ENCODE data around the gene TRIOBP. TPM values are rescaled to one million over a fixed set of nuclear protein-coding genes. Genes with fewer than 3 reads are reported as not detected.

The TRIOBP gene
- total RNA-seq, 1 donor from 2014 or later = 40.6 TPM

- Mint-ChIP-seq H3K36me3 (ENCODE audit: low read depth, unreplicated experiment) (peaks cover 4% of the 10 kb centered on the region), H3K27ac (ENCODE audit: unreplicated experiment) (no peak overlapping the region), H3K4me3 (ENCODE audit: unreplicated experiment) (no peak overlapping the region), H3K27me3 (ENCODE audit: low read depth, unreplicated experiment) (peaks cover 29% of the 10 kb centered on the region), H3K4me1 (ENCODE audit: low read depth, unreplicated experiment) (peaks cover 2% of the 10 kb centered on the region), H3K9me3 (ENCODE audit: unreplicated experiment) (no peaks in the 10 kb centered on the region)
- no peak overlapping the region for H3K27ac ChIP-seq (ENCODE audit: low read depth, low read length)
- H3K9me3 ChIP-seq (ENCODE audit: insufficient read depth, low read depth, low read length) = no peaks in the 10 kb centered on the region
- no peaks in the 10 kb centered on the region for H3K79me2 ChIP-seq (ENCODE audit: insufficient read depth, low read length)
- peak overlapping the region; percentile 75 for H2AFZ ChIP-seq (ENCODE audit: low read depth, low read length)
- peaks cover 18% of the 10 kb centered on the region for H3K4me1 ChIP-seq (ENCODE audit: insufficient read depth, low read length)
- FAIRE-seq (no peak), DNase-seq (ENCODE audit: low read depth) (peak; percentile 45)
- H3K4me2 ChIP-seq (ENCODE audit: low read length) = peak overlapping the region; percentile 85
- H3K36me3 ChIP-seq (ENCODE audit: insufficient read depth, low read length) = no peaks in the 10 kb centered on the region
- no peaks in the 10 kb centered on the region for H4K20me1 ChIP-seq (ENCODE audit: insufficient read depth, low read length)
- H3K9ac ChIP-seq (ENCODE audit: low read length) = no peak overlapping the region
- no peak for TF ChIP-seq EZH2 (IDR thresholded peaks at IDR 0.05; ENCODE audit: insufficient read depth, low read length)
- TF ChIP-seq CTCF (IDR thresholded peaks at IDR 0.05; ENCODE audit: insufficient read depth, low read depth, low read length) = no peak
- H3K4me3 ChIP-seq (ENCODE audit: insufficient read depth, low read depth, low read length) = peak overlapping the region; percentile 20
- H3K27me3 ChIP-seq (ENCODE audit: insufficient read depth, low read length) = peaks cover 13% of the 10 kb centered on the region
Observed at GRCh38 chr22:37818409-37819104, 121.7 kb downstream of the TRIOBP start.

- H3K27me3 ChIP-seq (ENCODE audit: insufficient read depth, low read length) = peaks cover 16% of the 10 kb centered on the region
- no peaks in the 10 kb centered on the region for H3K9me3 ChIP-seq (ENCODE audit: insufficient read depth, low read depth, low read length)
- Mint-ChIP-seq H3K27ac (ENCODE audit: unreplicated experiment) (no peak overlapping the region), H3K9me3 (ENCODE audit: unreplicated experiment) (no peaks in the 10 kb centered on the region), H3K4me3 (ENCODE audit: unreplicated experiment) (no peak overlapping the region), H3K4me1 (ENCODE audit: low read depth, unreplicated experiment) (peaks cover 2% of the 10 kb centered on the region), H3K27me3 (ENCODE audit: low read depth, unreplicated experiment) (peaks cover 34% of the 10 kb centered on the region), H3K36me3 (ENCODE audit: low read depth, unreplicated experiment) (peaks cover 3% of the 10 kb centered on the region)
- peaks cover 18% of the 10 kb centered on the region for H3K4me1 ChIP-seq (ENCODE audit: insufficient read depth, low read length)
- DNase-seq (ENCODE audit: low read depth) (no peak), FAIRE-seq (no peak)
- H2AFZ ChIP-seq (ENCODE audit: low read depth, low read length) = peak overlapping the region; percentile 75
- no peak for TF ChIP-seq CTCF (IDR thresholded peaks at IDR 0.05; ENCODE audit: insufficient read depth, low read depth, low read length)
- TF ChIP-seq EZH2 (IDR thresholded peaks at IDR 0.05; ENCODE audit: insufficient read depth, low read length) = no peak
- H3K36me3 ChIP-seq (ENCODE audit: insufficient read depth, low read length) = no peaks in the 10 kb centered on the region
- H3K4me2 ChIP-seq (ENCODE audit: low read length) = peak overlapping the region; percentile 85
- no peak overlapping the region for H3K27ac ChIP-seq (ENCODE audit: low read depth, low read length)
- no peaks in the 10 kb centered on the region for H4K20me1 ChIP-seq (ENCODE audit: insufficient read depth, low read length)
- peak overlapping the region; percentile 20 for H3K4me3 ChIP-seq (ENCODE audit: insufficient read depth, low read depth, low read length)
- no peaks in the 10 kb centered on the region for H3K79me2 ChIP-seq (ENCODE audit: insufficient read depth, low read length)
- H3K9ac ChIP-seq (ENCODE audit: low read length) = no peak overlapping the region
Observed at GRCh38 chr22:37819105-37819433, 122.2 kb downstream of the TRIOBP start.

GRCh38 chr22:37820350-37820749 is 123.5 kb downstream of the TRIOBP start:
- Mint-ChIP-seq H3K4me3 (ENCODE audit: unreplicated experiment) (peak overlapping the region; percentile 50), H3K27ac (ENCODE audit: unreplicated experiment) (no peak overlapping the region)
- TF ChIP-seq CTCF (IDR thresholded peaks at IDR 0.05; ENCODE audit: insufficient read depth, low read depth, low read length) = no peak
- no peak for TF ChIP-seq EZH2 (IDR thresholded peaks at IDR 0.05; ENCODE audit: insufficient read depth, low read length)

More at GRCh38 chr22:37820350-37820749, 123.5 kb downstream of the TRIOBP start:
- peaks cover 20% of the 10 kb centered on the region for H3K27me3 ChIP-seq (ENCODE audit: insufficient read depth, low read length)
- Mint-ChIP-seq H3K36me3 (ENCODE audit: low read depth, unreplicated experiment) (peaks cover 3% of the 10 kb centered on the region), H3K9me3 (ENCODE audit: unreplicated experiment) (no peaks in the 10 kb centered on the region), H3K4me1 (ENCODE audit: low read depth, unreplicated experiment) (peaks cover 2% of the 10 kb centered on the region), H3K27me3 (ENCODE audit: low read depth, unreplicated experiment) (peaks cover 38% of the 10 kb centered on the region)
- no peak overlapping the region for H3K4me3 ChIP-seq (ENCODE audit: insufficient read depth, low read depth, low read length)
- no peak overlapping the region for H3K4me2 ChIP-seq (ENCODE audit: low read length)
- FAIRE-seq (no peak), DNase-seq (ENCODE audit: low read depth) (no peak)
- H3K9ac ChIP-seq (ENCODE audit: low read length) = no peak overlapping the region
- no peaks in the 10 kb centered on the region for H3K9me3 ChIP-seq (ENCODE audit: insufficient read depth, low read depth, low read length)
- H4K20me1 ChIP-seq (ENCODE audit: insufficient read depth, low read length) = no peaks in the 10 kb centered on the region
- H3K36me3 ChIP-seq (ENCODE audit: insufficient read depth, low read length) = no peaks in the 10 kb centered on the region
- H3K4me1 ChIP-seq (ENCODE audit: insufficient read depth, low read length) = peaks cover 22% of the 10 kb centered on the region
- no peak overlapping the region for H2AFZ ChIP-seq (ENCODE audit: low read depth, low read length)
- H3K27ac ChIP-seq (ENCODE audit: low read depth, low read length) = no peak overlapping the region
- no peaks in the 10 kb centered on the region for H3K79me2 ChIP-seq (ENCODE audit: insufficient read depth, low read length)

Data from astrocyte (in vitro differentiated cells and primary cell).